ENCODE results near the gene ENTPD6. TPM values are rescaled to one million over a fixed set of nuclear protein-coding genes. Genes with fewer than 3 reads are reported as not detected.
"Not testable (repeated sequence)": the region's sequence is repeated elsewhere in the genome, so short reads cannot be mapped to it uniquely, and the experiment has no call there.

Gene ENTPD6
- 51.0 TPM for polyA plus RNA-seq (2013, experiment 1 of 2; ENCODE audit: insufficient read length)
- polyA plus RNA-seq (2013, experiment 2 of 2; ENCODE audit: insufficient read length): 50.2 TPM

DNA sequence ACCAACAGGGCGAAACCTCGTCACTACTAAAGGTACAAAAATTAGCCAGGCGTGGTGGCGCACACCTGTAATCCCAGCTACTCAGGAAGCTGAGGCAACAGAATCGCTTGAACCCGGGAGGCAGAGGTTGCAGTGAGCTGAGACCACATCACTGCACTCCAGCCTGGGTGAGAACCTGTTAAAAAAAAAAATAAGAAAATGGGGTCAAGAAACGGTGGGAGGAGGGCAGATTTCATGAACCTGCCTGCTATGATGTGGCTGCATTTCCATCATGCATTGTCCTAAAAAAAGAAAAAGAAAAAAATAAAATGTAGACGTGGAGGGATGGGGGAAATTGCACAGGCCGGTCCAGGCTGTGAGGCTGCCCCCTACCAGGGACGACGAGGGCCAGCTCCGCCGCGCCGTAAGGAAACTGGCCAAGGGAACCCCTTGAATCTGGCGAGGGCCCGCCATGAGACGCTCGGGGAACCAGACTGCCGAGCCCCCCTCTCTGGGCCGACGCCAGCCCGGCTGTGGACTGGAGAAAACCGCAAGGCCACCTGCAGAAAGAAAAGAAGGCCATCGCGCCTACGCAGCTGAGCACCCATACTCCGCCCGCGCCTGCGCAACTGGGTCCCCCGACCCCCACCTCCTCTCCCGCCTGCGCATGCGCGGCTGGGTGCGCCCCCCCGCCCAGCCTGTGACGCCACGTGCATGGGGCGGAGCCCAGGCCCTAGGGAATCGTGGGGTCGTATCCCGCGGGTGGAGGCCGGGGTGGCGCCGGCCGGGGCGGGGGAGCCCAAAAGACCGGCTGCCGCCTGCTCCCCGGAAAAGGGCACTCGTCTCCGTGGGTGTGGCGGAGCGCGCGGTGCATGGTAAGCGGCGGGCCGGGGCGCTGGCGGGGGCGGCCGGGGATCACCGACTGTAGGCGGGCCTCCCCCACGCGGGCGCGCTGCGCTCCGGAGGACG lies at the start of gene ENTPD6:
Gene ENTPD6 (plus strand): TSS at position 699 of the 948 bp plus-strand sequence. CDS start 10,825 bp downstream, outside the sequence.
- DNase-seq: peak; percentile 89

DNA sequence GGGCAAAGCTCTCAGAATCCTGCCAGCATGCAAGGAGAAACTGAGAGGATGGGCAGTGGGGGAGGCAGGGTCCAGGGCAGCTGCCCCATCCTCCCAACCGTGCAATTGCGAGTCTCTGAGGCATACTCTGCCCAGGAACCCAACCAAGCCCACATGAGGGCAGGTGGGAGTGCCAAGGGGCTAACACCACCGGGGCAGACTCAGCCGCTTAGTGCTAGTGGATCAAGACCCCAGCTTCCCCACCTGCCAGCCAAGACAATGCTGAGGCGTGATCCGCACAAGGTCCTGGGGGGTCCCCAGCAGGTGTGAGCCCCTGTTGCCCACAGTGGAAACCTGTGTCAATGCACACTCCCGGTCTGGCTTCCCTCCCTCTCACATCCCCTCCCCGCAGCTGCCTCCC lies 48.5 kb upstream of the ENTPD6 start:
- no peak for DNase-seq

GRCh38 chr20:25147716-25148115 lies 47.8 kb upstream of the ENTPD6 start:
- DNase-seq: no peak

- DNase-seq: peak; percentile 48
Observed at GRCh38 chr20:25148181-25148981, 47.1 kb upstream of the ENTPD6 start.

DNA sequence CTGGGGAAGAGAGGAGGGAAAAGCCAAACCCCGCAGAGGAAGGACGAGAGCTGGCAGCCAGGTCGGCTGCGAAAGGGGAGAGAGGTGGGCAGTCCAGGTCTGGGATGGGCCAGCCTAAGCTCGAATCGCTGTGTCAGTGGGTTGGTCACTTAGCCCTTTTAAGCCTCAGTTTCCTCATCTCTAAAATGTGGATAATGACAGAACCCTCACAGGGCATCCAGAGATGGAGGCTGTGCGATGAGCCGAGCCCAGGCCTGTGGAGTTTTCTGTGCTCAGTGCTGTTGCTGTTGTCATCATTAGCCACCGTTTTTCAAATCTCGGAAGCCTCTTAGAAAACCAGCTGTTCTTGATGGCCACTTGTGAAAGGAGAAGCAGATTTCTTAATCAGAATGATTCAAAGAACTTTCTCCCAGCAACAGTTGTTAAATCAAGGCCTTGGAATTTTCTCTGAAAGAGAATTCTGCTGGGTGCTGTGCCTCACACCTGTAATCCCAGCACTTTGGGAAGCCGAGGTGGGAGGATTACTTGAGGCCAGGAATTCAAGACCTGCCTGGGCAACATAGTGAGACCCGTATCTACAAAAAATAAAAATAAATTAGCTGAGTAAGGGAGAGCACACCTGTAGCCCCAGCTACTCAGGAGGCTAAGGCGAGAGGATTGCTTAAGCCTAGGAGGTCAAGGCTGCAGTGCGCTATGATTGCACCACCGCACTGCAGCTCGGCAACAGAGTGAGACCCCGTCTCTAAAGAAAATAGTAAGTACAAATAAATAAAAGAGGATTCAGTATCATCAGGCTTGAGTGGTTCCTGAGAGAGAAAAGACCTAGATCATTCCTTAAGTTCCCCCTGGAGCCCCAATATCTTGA lies 46.3 kb upstream of the ENTPD6 start:
- DNase-seq: no peak

DNA sequence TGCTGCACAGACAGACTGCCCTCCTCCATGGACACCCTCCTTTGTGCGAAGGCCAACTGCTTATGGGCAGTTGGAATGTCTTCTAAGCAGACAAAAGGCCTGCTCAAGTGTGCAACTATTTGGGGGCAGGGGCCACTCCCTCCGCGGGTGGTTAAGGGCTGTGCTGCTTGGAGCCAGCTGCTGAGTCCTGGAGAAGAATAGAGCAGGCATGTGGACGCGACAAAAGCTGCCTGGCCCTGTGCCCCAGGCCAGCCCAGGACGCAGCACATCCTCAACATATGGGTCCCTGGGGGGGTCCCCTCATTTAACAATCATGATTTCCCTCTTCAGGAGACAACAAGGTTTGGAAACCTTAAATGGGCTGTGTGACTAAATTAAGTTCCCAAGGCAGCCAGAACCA lies 45.5 kb upstream of the ENTPD6 start:
- no peak for DNase-seq

- DNase-seq: no peak
Observed at GRCh38 chr20:25158043-25158442, 37.5 kb upstream of the ENTPD6 start.

DNA sequence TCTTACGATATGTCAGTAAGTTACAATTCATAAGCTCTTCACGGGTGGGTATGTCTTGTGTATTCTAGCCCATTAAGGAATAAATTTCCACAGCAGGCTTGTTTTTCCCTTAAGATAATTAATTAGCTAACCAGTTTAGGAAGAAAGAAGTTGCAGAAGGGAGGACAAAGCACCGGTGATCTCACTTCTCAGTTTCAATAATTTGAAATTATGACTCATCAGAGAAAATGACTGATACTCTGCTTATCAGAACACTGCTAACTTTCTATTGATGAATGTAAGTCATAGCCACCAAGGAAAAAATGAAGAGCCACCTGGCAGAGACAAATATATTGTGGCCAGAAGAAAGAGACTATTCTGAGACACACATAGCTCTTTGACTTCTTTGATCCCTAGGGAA lies 35.0 kb upstream of the ENTPD6 start:
- no peak for DNase-seq

- DNase-seq: no peak
Observed at GRCh38 chr20:25160897-25161296, 34.6 kb upstream of the ENTPD6 start.

DNA sequence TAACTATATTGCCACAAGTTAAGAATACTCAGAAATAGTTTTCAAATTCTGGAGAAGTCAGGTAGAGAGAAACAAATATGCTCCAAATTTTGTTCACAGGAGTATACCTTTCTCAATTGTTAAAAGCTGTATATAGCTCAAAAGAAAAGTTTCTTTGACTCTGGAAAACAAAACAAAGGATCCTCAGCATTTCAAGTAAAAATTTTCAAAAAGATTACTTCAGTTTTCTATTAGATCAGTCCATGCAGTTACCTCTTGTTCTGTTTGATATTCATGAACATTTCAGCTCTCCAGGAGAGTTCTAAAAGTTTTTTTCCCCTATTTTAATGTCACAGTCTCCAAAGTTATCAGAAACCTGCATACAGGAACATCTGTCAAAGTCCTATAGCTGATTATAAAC lies 30.4 kb upstream of the ENTPD6 start:
- no peak for DNase-seq

DNA sequence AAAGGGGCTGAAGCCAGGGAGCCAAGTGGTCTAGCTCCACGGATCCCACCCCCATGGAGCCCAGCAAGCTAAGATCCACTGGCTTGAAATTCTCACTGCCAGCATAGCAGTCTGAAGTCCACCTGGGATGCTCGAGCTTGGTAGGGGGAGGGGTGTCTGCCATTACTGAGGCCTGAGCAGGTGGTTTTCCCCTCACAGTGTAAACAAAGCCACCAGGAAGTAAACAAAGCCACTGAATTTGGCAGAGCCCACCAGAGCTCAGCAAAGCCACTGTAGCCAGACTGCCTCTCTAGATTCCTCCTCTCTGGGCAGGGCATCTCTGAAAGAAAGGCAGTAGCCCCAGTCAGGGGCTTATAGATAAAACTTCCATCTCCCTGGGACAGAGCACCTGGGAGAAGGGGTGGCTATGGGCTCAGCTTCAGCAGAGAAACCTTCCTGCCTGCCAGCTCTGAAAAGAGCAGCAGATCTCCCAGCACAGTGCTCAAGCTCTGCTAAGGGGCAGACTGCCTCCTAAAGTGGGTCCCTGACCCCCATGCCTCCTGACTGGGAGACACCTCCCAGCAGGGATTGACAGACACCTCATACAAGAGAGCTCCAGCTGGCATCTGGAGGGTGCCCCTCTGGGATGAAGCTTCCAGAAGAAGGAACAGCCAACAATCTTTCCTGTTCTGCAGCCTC lies 29.3 kb upstream of the ENTPD6 start:
- not testable (repeated sequence) for DNase-seq

DNA sequence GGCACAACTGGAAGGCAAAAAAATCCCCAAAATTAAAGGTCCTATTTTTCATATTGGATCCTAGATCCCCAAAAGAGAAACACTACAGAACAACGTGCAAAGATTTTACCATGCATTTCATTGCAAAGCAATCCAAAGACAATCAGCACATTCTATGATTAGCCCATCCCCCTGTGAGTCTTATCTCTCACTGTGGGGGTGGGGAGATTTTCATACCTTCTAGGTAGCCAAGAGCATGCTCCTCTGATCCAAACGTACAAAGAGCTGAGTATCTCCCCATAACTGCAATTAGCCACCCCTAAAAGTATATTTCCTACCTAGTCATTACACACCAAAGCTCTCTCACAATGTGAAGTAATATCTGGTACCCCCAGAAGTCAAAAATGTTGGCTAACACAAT lies 22.2 kb upstream of the ENTPD6 start:
- DNase-seq: no peak

DNA sequence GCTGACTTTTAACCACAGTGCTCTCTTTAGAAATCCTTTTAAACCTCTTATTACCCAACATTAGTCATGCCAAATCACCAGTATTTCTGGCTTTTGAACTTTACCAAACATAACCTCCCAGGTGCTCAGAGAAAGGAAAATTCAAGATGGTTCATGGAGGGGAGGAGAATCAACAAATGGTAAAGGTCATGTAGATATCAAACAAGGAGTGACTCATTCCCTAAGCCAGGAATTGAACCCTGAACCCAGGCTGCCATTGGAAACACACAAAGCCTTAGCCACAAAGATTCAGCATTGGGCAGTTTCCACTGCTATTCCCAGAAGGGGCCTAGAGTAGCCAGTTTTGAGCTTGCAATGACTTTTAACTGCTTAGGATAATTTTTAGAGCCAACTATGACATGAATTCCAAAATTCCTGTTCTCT lies 21.6 kb upstream of the ENTPD6 start:
- no peak for DNase-seq

DNA sequence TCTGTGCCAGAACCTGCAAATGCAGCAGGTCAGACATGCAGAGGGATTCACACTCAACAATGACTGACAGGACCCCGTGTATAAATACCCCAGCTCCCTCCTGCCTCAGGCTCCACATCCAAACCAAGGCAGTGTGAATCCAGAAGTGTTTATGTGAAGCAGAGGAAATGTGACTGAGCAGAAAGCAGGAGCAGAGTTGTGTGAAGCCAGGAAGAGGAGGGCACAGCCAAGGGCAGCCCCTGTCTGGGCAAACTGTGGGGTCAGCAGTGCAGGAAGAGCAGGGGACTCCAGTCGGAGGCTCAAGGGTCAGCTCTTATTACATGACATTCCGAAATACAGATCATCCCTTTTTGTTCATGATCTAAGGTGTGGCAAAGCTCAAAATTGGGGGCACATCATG lies 19.3 kb upstream of the ENTPD6 start:
- DNase-seq: no peak

DNA sequence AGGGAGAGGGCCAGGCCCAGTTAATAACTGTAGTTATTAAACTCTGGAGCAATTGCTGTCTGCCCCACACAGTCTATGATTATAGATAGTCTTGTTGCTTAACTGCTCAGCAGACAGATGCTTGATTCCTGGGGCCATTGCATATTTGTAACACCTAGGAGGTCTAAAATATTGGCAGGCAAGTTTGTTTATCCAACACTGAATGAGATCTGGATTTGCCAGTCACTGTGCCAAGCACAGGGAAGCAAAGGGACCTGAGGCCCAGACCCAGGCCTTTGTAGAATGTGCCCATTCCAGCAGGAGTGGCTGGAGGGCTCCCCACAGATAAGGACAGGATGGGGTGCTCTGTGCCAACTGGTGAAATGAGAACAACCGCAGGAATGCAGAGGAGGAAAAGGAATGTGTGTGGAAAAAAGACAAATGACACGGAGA lies 17.6 kb upstream of the ENTPD6 start:
- DNase-seq: peak; percentile 6

GRCh38 chr20:25178563-25179438 lies 16.7 kb upstream of the ENTPD6 start:
- DNase-seq: peak; percentile 82

- DNase-seq: no peak
Observed at GRCh38 chr20:25179439-25180089, 15.9 kb upstream of the ENTPD6 start.

GRCh38 chr20:25184391-25184790 lies 11.1 kb upstream of the ENTPD6 start:
- not testable (repeated sequence) for DNase-seq

DNA sequence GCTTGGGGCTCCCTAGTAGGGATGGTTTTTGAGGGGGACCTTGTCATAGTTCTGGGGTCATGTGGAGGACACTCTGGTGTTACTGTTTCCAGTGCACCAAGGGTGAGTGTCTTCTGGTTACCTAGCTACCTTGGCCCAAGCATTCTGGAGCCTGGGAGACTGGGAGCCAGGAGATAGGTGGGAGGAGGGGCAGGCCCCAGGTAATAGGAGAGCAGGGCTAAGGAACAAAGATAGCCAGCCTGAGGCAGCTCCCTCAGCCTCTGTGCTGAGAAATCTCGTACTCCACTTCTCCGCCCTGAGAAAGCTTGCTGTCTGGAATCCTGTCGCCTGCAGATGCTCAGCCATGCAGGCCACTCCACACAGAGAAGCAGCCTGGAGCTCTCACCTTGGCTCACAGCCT lies 8.3 kb upstream of the ENTPD6 start:
- DNase-seq: no peak

DNA sequence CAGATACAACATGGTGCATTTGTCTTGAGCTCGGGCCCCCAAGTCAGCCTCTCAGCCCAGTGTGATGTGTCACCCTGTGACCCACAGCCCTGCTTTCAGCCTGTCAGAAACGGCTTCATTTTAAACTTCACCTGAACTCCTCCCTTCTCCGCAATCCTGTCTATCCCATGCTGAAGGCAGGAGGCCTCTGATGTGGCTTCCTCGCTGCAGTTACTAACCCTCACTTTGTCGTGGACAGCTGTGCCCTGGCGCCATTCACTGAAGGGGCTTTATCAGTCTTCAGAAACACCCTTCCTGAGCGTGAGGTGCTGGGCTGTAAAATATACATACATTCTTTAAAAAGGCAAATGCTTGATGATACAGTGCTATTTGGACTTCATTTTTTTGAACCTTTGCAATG lies 7.9 kb upstream of the ENTPD6 start:
- DNase-seq: no peak
